ENCODE measurements around the gene SULT1E1. TPM values are rescaled to one million over a fixed set of nuclear protein-coding genes. Genes with fewer than 3 reads are reported as not detected.

Gene SULT1E1
- total and polyA plus RNA-seq, 2 of the 8 experiments (the other 6 are each of a cell fraction or from before 2014, with no cell fraction given), result not detected

GRCh38 chr4:69830560-69831269 lies 29.2 kb downstream of the SULT1E1 start (continued):
- no peak for TF ChIP-seq SAP30 (IDR thresholded peaks at IDR 0.05; ENCODE audit: insufficient read depth, insufficient replicate concordance, low read length)
- no peak for TF ChIP-seq NANOG (IDR thresholded peaks at IDR 0.05; ENCODE audit: insufficient read depth, low read depth, low read length, poor library complexity, severe bottlenecking)
- TF ChIP-seq BRCA1 (IDR thresholded peaks at IDR 0.05; ENCODE audit: low read depth, low read length), result no peak
- TF ChIP-seq FOSL1 (IDR thresholded peaks at IDR 0.05; ENCODE audit: insufficient read depth, low read depth, low read length), result no peak
- no peak for TF ChIP-seq JUND (IDR thresholded peaks at IDR 0.05; ENCODE audit: low read length)
